H1 (cell line): ENCODE measurements around the gene EVC2. TPM values are rescaled to one million over a fixed set of nuclear protein-coding genes. Genes with fewer than 3 reads are reported as not detected.

Source experiments
- CTCF ChIA-PET: fragments of 300-600 bp; sonication (Branson Sonifier 250); formaldehyde crosslinking; loops from one replicate; lab custom pipeline; 2021; ENCODE audit not compliant: partially characterized antibody; lab: Charles Lee
- POLR2A ChIA-PET: fragments of 300-600 bp; sonication (Branson Sonifier 250); formaldehyde crosslinking; loops from one replicate; lab custom pipeline; 2021; ENCODE audit warnings: inconsistent platforms; ENCODE audit not compliant: partially characterized antibody; lab: Charles Lee
- DNase-seq, 2 experiments: peaks; one replicate each; pipeline versions ENCODE4 v3.0.0 to v3.0.0-alpha.2; 2010 to 2022; ENCODE audit warnings: low spot score in 2 of 2, low read depth in 1 of 2, mixed read lengths in 1 of 2
- FAIRE-seq: peaks from 2 replicates; lab custom pipeline; 2011; peaks lifted over from hg19 to GRCh38; lab: Jason Lieb, UNC
- H2AFZ ChIP-seq: 2 replicates; pipeline ENCODE4 v1.8.1; 2012; ENCODE audit warnings: low read length, inconsistent platforms
- H2AK5ac ChIP-seq: 2 replicates; pipeline ENCODE4 v1.6.1; 2013; ENCODE audit warnings: low read depth, low read length
- H2BK120ac ChIP-seq: replicated peaks from 2 replicates; pipeline ENCODE3; 2013; ENCODE audit warnings: low read depth, low read length, inconsistent platforms
- H2BK12ac ChIP-seq: 2 replicates; pipeline ENCODE4 v1.6.1; 2013; ENCODE audit warnings: low read depth, low read length
- H2BK15ac ChIP-seq: 2 replicates; pipeline ENCODE4 v1.6.1; 2013; ENCODE audit warnings: low read length
- H2BK20ac ChIP-seq: 2 replicates; pipeline ENCODE4 v1.6.1; 2013; ENCODE audit warnings: low read length
- H2BK5ac ChIP-seq: 2 replicates; pipeline ENCODE4 v1.6.1; 2013; ENCODE audit warnings: low read depth, low read length
- H3K14ac ChIP-seq: 2 replicates; pipeline ENCODE4 v1.6.1; 2013; ENCODE audit warnings: inconsistent platforms; ENCODE audit not compliant: insufficient read length
- H3K18ac ChIP-seq: 2 replicates; pipeline ENCODE4 v1.6.1; 2013; ENCODE audit warnings: low read length; ENCODE audit errors: extremely low read depth
- H3K23ac ChIP-seq: 2 replicates; pipeline ENCODE4 v1.6.1; 2013; ENCODE audit warnings: inconsistent platforms; ENCODE audit not compliant: insufficient read length
- H3K23me2 ChIP-seq: 2 replicates; pipeline ENCODE4 v1.6.1; 2013; ENCODE audit warnings: low read depth, low read length
- H3K27ac ChIP-seq: 2 replicates; pipeline ENCODE4 v1.6.1; 2011; ENCODE audit warnings: low read depth, low read length, inconsistent platforms
- H3K27me3 ChIP-seq, 4 experiments: replicated peaks in 1 of 4; 1 replicate in 1 of 4; 2 replicates in 3 of 4; pipeline versions ENCODE4 v1.6.1 to v1.8.1; 2011 to 2013; ENCODE audit warnings: low read length in 3 of 4, mild to moderate bottlenecking in 3 of 4, inconsistent platforms in 2 of 4, mixed read lengths in 2 of 4, moderate library complexity in 1 of 4; ENCODE audit not compliant: control insufficient read depth in 3 of 4, insufficient read depth in 3 of 4; ENCODE audit errors: extremely low read depth in 1 of 4
- H3K36me3 ChIP-seq, 4 experiments: 2 replicates each; pipeline versions ENCODE4 v1.6.1 to v1.8.1; 2011 to 2013; ENCODE audit warnings: mild to moderate bottlenecking in 4 of 4, low read length in 3 of 4, moderate library complexity in 2 of 4, control low read depth in 1 of 4, inconsistent platforms in 1 of 4; ENCODE audit not compliant: insufficient read depth in 4 of 4, control insufficient read depth in 2 of 4
- H3K4ac ChIP-seq: replicated peaks from 2 replicates; pipeline ENCODE3; 2013; ENCODE audit warnings: low read length, low read depth, mixed read lengths, inconsistent platforms; ENCODE audit not compliant: insufficient read length
- H3K4me1 ChIP-seq, 4 experiments: replicated peaks in 1 of 4; 1 replicate in 1 of 4; 2 replicates in 3 of 4; pipeline versions ENCODE4 v1.6.1 to v1.8.1; 2011 to 2013; ENCODE audit warnings: low read length in 3 of 4, inconsistent platforms in 2 of 4, mixed read lengths in 1 of 4; ENCODE audit not compliant: insufficient read depth in 4 of 4, control insufficient read depth in 3 of 4
- H3K4me2 ChIP-seq, 2 experiments: 2 replicates each; pipeline versions ENCODE4 v1.6.1 to v1.8.1; 2011 to 2013; ENCODE audit warnings: low read depth in 2 of 2, low read length in 2 of 2, control low read depth in 1 of 2, inconsistent platforms in 1 of 2, mild to moderate bottlenecking in 1 of 2; ENCODE audit not compliant: insufficient read depth in 1 of 2
- H3K4me3 ChIP-seq, 4 experiments: fragments of 200-600, 300-600 bp in 1 of 4; sonication (generic), shearing (Covaris generic), sonication (Bioruptor Twin) in 1 of 4; 2 replicates each; pipeline versions ENCODE4 v1.5.1 to v1.8.1; 2011 to 2016; ENCODE audit warnings: low read length in 4 of 4, low read depth in 3 of 4, control low read depth in 2 of 4, inconsistent platforms in 2 of 4, mild to moderate bottlenecking in 2 of 4, mixed read lengths in 1 of 4, moderate library complexity in 1 of 4; ENCODE audit not compliant: insufficient read depth in 2 of 4; ENCODE audit errors: extremely low read depth in 1 of 4
- H3K56ac ChIP-seq: replicated peaks from 2 replicates; pipeline ENCODE3; 2013; ENCODE audit warnings: low read depth, mild to moderate bottlenecking, mixed read lengths, low read length, inconsistent platforms; ENCODE audit not compliant: insufficient read length
- H3K79me1 ChIP-seq: 2 replicates; pipeline ENCODE4 v1.6.1; 2013; ENCODE audit warnings: low read depth, low read length, control low read depth
- H3K79me2 ChIP-seq, 2 experiments: 2 replicates each; pipeline versions ENCODE4 v1.6.1 to v1.8.1; 2012 to 2013; ENCODE audit warnings: low read length in 2 of 2, mild to moderate bottlenecking in 2 of 2, inconsistent platforms in 1 of 2; ENCODE audit not compliant: insufficient read depth in 2 of 2, control insufficient read depth in 1 of 2
- H3K9ac ChIP-seq, 4 experiments: replicated peaks in 1 of 4; 1 replicate in 1 of 4; 2 replicates in 3 of 4; pipeline versions ENCODE4 v1.6.1 to v1.8.1; 2011 to 2013; ENCODE audit warnings: low read depth in 3 of 4, low read length in 3 of 4, control low read depth in 2 of 4, mild to moderate bottlenecking in 2 of 4, moderate library complexity in 2 of 4, inconsistent platforms in 1 of 4; ENCODE audit errors: extremely low read depth in 1 of 4
- H3K9me3 ChIP-seq, 2 experiments: 2 replicates each; pipeline versions ENCODE4 v1.6.1 to v1.8.1; 2012 to 2013; ENCODE audit warnings: mild to moderate bottlenecking in 2 of 2, moderate library complexity in 2 of 2, control low read depth in 1 of 2, inconsistent platforms in 1 of 2, low read depth in 1 of 2, low read length in 1 of 2, mixed read lengths in 1 of 2; ENCODE audit not compliant: insufficient read depth in 2 of 2
- H4K20me1 ChIP-seq, 2 experiments: replicated peaks in 1 of 2; 2 replicates each; pipeline versions ENCODE3 to v1.8.1; 2011 to 2013; ENCODE audit warnings: inconsistent platforms in 2 of 2, low read length in 2 of 2, mild to moderate bottlenecking in 1 of 2; ENCODE audit not compliant: insufficient read depth in 2 of 2, control insufficient read depth in 1 of 2
- H4K5ac ChIP-seq: 2 replicates; pipeline ENCODE4 v1.6.1; 2013; ENCODE audit warnings: low read length, low read depth, mixed read lengths, inconsistent platforms; ENCODE audit not compliant: insufficient read length
- H4K8ac ChIP-seq: 2 replicates; pipeline ENCODE4 v1.8.0; 2013; ENCODE audit warnings: mild to moderate bottlenecking, moderate library complexity, low read length, inconsistent platforms; ENCODE audit not compliant: insufficient read depth; ENCODE audit errors: extremely low read depth
- H4K91ac ChIP-seq: replicated peaks from 2 replicates; pipeline ENCODE3; 2013; ENCODE audit warnings: low read length, mixed read lengths, inconsistent platforms; ENCODE audit not compliant: insufficient read length
- ASH2L ChIP-seq: fragments of 200-600, 300-600 bp; sonication (generic); IDR thresholded peaks from one replicate; pipeline ENCODE4 v1.7.1; 2017; ENCODE audit warnings: low read length
- POLR2A ChIP-seq, 2 experiments: IDR thresholded peaks; 1 replicate in 1 of 2; 2 replicates in 1 of 2; pipeline ENCODE4 v1.6.1; 2011; ENCODE audit warnings: low read depth in 2 of 2, low read length in 2 of 2, mild to moderate bottlenecking in 2 of 2; ENCODE audit errors: control extremely low read depth in 1 of 2
- WGBS, 2 experiments: shearing (Covaris generic) in 1 of 2; methylation state at CpG; one replicate each; pipeline versions ENCODE4 v1.1.6 to v1.1.7; 2013 to 2015; ENCODE audit warnings: low lambda C conversion rate in 2 of 2, mixed read lengths in 2 of 2, inconsistent platforms in 1 of 2, low coverage in 1 of 2, missing lambda C conversion rate in 1 of 2; ENCODE audit not compliant: insufficient replicate concordance in 2 of 2, insufficient coverage in 1 of 2, insufficient read length in 1 of 2; ENCODE audit errors: extremely low coverage in 1 of 2, missing lambda C conversion rate in 1 of 2; 5-methylcytosine and 5-hydroxymethylcytosine counted together
- polyA plus RNA-seq, 7 experiments: library from polyadenylated mRNA; depleted of rRNA in 3 of 7; stranded (reverse) in 5 of 7; unstranded in 2 of 7; fragments of >200 nt in 5 of 7; fragments of 200-250 nt in 2 of 7; gene quantifications; 1 replicate in 5 of 7; 2 replicates in 1 of 7; 4 replicates in 1 of 7; pipeline versions ENCODE4 v1.2.1 to v1.2.3, GENCODE V29; 2011 to 2013; ENCODE audit warnings: missing spikeins in 2 of 7, mixed read lengths in 2 of 7
- total RNA-seq: library from RNA; stranded (reverse); fragmentation: NEBNext Ultra II Directional; extraction: Animal tissue kit (Norgen Biotek cat#: 25700); gene quantifications from 2 replicates; pipeline ENCODE4 v1.2.1, GENCODE V29; 2021

EVC2 gene
- total and polyA plus RNA-seq, 2 of the 8 experiments (the other 6 are each of a cell fraction or from before 2014, with no cell fraction given), result 0.73 to 5.9 TPM

GRCh38 chr4:5651089-5651488, 57.3 kb downstream of the EVC2 start:
- ChIA-PET POLR2A (no interaction called here), CTCF (interaction anchor here (1.2 kb wide), 1 partner anchor 15 kb away, joined by 3 read pairs; no protein-coding TSS in a partner anchor)
- FAIRE-seq, result no peak
- H3K56ac ChIP-seq, result no peak overlapping the region
- no peaks in the 10 kb centered on the region; the same call in 1 of the 2 replicates for H3K79me1 ChIP-seq
- WGBS, 2 experiments, result 93 to 98% methylated on average over 6 of the region's 6 CpGs
- TF ChIP-seq ASH2L (no peak), POLR2A (IDR thresholded peaks at IDR 0.05; ENCODE audit: control extremely low read depth in 1 of 2, low read depth in 2 of 2, low read length in 2 of 2) (no peak)
- no peak overlapping the region for H2AFZ ChIP-seq
- H4K91ac ChIP-seq, result no peak overlapping the region
- no peaks in the 10 kb centered on the region for H3K27me3 ChIP-seq
- no peak for DNase-seq
- no peak overlapping the region for H2AK5ac ChIP-seq
- H2BK120ac ChIP-seq, result no peak overlapping the region
- H3K18ac ChIP-seq, result no peak overlapping the region
- no peak overlapping the region for H2BK5ac ChIP-seq
- H3K14ac ChIP-seq, result no peak overlapping the region
- H4K20me1 ChIP-seq, result peaks cover 0 to 5% of the 10 kb centered on the region in 2 experiments
- no peaks in the 10 kb centered on the region for H3K9me3 ChIP-seq
- H3K27ac ChIP-seq, result no peak overlapping the region
- H3K4me2 ChIP-seq, result no peak overlapping the region
- H3K4me3 ChIP-seq, result no peak overlapping the region
- no peak overlapping the region for H4K8ac ChIP-seq
- no peak overlapping the region for H3K23ac ChIP-seq
- no peak overlapping the region for H2BK15ac ChIP-seq
- no peaks in the 10 kb centered on the region; a peak in 1 of 8 replicates for H3K36me3 ChIP-seq
- H3K9ac ChIP-seq, result no peak overlapping the region; a peak in 1 of 7 replicates
- no peak overlapping the region for H2BK20ac ChIP-seq
- no peaks in the 10 kb centered on the region for H3K4me1 ChIP-seq
- H2BK12ac ChIP-seq, result no peak overlapping the region
- H3K23me2 ChIP-seq, result peaks cover 6% of the 10 kb centered on the region; the same call in 1 of the 2 replicates
- no peak overlapping the region for H3K4ac ChIP-seq
- no peaks in the 10 kb centered on the region for H3K79me2 ChIP-seq
- H4K5ac ChIP-seq, result no peak overlapping the region
